HAP-1 (cell line): ENCODE measurements around the gene UGT1A6.

ENCODE experiments used
- DNase-seq, 2 experiments: peaks; one replicate each; pipeline ENCODE4 v3.0.0-alpha.2; 2016 to 2020; ENCODE audit warnings: low spot score in 2 of 2
- H3K27me3 ChIP-seq: fragments of 250-450 bp; sonication (Bioruptor Pico); 2 replicates; pipeline ENCODE4 v1.5.1; 2020; ENCODE audit warnings: low read depth, mild to moderate bottlenecking, moderate library complexity
- H3K36me3 ChIP-seq: fragments of 250-450 bp; sonication (Bioruptor Pico); replicated peaks from 2 replicates; pipeline ENCODE4 v1.5.1; 2020; ENCODE audit warnings: mild to moderate bottlenecking
- H3K4me1 ChIP-seq: fragments of 250-450 bp; sonication (Bioruptor Pico); 2 replicates; pipeline ENCODE4 v1.5.1; 2020; ENCODE audit warnings: mild to moderate bottlenecking
- H3K4me3 ChIP-seq: fragments of 250-450 bp; sonication (Bioruptor Pico); 2 replicates; pipeline ENCODE4 v1.5.1; 2020; ENCODE audit warnings: mild to moderate bottlenecking, moderate library complexity
- H3K9me3 ChIP-seq: fragments of 250-450 bp; sonication (Bioruptor Pico); 2 replicates; pipeline ENCODE4 v1.5.1; 2020; ENCODE audit warnings: mild to moderate bottlenecking, moderate library complexity
- in situ Hi-C: fragments of 300-500 bp; cut with MboI; formaldehyde crosslinking; loops from 3 replicates; pipeline ENCODE4 v1.14.3; 2020; ENCODE audit warnings: low sequenced_read_pairs, inconsistent platforms, mixed read lengths

The UGT1A6 gene

GRCh38 chr2:233772153-233772552, 79.5 kb downstream of the UGT1A6 start:
- no peak overlapping the region for H3K4me3 ChIP-seq
- no peaks in the 10 kb centered on the region for H3K36me3 ChIP-seq
- H3K9me3 ChIP-seq = no peaks in the 10 kb centered on the region
- H3K4me1 ChIP-seq = no peaks in the 10 kb centered on the region
- no peaks in the 10 kb centered on the region for H3K27me3 ChIP-seq
- DNase-seq = no peak
- in situ Hi-C loops = no loop called here

- no peaks in the 10 kb centered on the region for H3K4me1 ChIP-seq
- H3K4me3 ChIP-seq = no peak overlapping the region
- in situ Hi-C loops = no loop called here
- H3K36me3 ChIP-seq = no peaks in the 10 kb centered on the region
- no peaks in the 10 kb centered on the region for H3K9me3 ChIP-seq
- DNase-seq = no peak
- no peaks in the 10 kb centered on the region for H3K27me3 ChIP-seq
These were observed 79.9 kb downstream of the UGT1A6 start for GRCh38 chr2:233772583-233772982.

GRCh38 chr2:233773854-233774253, 81.2 kb downstream of the UGT1A6 start:
- Histone ChIP-seq H3K36me3 (no peaks in the 10 kb centered on the region), H3K4me3 (no peak overlapping the region), H3K4me1 (no peaks in the 10 kb centered on the region), H3K9me3 (no peaks in the 10 kb centered on the region), H3K27me3 (no peaks in the 10 kb centered on the region; the same call in 1 of the 2 replicates)
- DNase-seq = no peak
- in situ Hi-C loops = no loop called here

GRCh38 chr2:233775414-233775813, 82.7 kb downstream of the UGT1A6 start:
- H3K27me3 ChIP-seq = no peaks in the 10 kb centered on the region; the same call in 1 of the 2 replicates
- in situ Hi-C loops = no loop called here

GRCh38 chr2:233778030-233778429, 85.3 kb downstream of the UGT1A6 start, which contains the start of gene MROH2A:
TSS of gene MROH2A (plus strand) at chr2:233778330. CDS start at chr2:233779359, 1,029 bp downstream.
- Histone ChIP-seq H3K36me3 (no peaks in the 10 kb centered on the region), H3K4me3 (no peak within 1 kb of the TSS), H3K27me3 (peaks cover 5% of the 10 kb centered on the region), H3K4me1 (no peaks in the 10 kb centered on the region), H3K9me3 (no peaks in the 10 kb centered on the region)
- in situ Hi-C loops = no loop called here
- no peak for DNase-seq

More at GRCh38 chr2:233775414-233775813, 82.7 kb downstream of the UGT1A6 start:
- Histone ChIP-seq H3K36me3 (no peaks in the 10 kb centered on the region), H3K9me3 (no peaks in the 10 kb centered on the region), H3K4me3 (no peak overlapping the region), H3K4me1 (no peaks in the 10 kb centered on the region)
- no peak for DNase-seq

- no peaks in the 10 kb centered on the region for H3K9me3 ChIP-seq
- H3K36me3 ChIP-seq = no peaks in the 10 kb centered on the region
- DNase-seq = no peak
- no peaks in the 10 kb centered on the region for H3K4me1 ChIP-seq
- H3K27me3 ChIP-seq = peaks cover 5% of the 10 kb centered on the region
- in situ Hi-C loops = no loop called here
- H3K4me3 ChIP-seq = no peak overlapping the region
These were observed 87.0 kb downstream of the UGT1A6 start for GRCh38 chr2:233779722-233780121.

- Histone ChIP-seq H3K4me3 (no peak overlapping the region), H3K36me3 (no peaks in the 10 kb centered on the region), H3K27me3 (peaks cover 5% of the 10 kb centered on the region), H3K4me1 (no peaks in the 10 kb centered on the region), H3K9me3 (no peaks in the 10 kb centered on the region)
- in situ Hi-C loops = no loop called here
- no peak for DNase-seq
These were observed 88.1 kb downstream of the UGT1A6 start for GRCh38 chr2:233780771-233781170.

- no peak for DNase-seq
- Histone ChIP-seq H3K36me3 (no peaks in the 10 kb centered on the region), H3K9me3 (no peaks in the 10 kb centered on the region), H3K27me3 (no peaks in the 10 kb centered on the region), H3K4me1 (no peaks in the 10 kb centered on the region), H3K4me3 (no peak overlapping the region)
- in situ Hi-C loops = no loop called here
These were observed 96.9 kb downstream of the UGT1A6 start for GRCh38 chr2:233789554-233789953.

- no peaks in the 10 kb centered on the region for H3K36me3 ChIP-seq
- H3K4me3 ChIP-seq = no peak overlapping the region
- H3K4me1 ChIP-seq = no peaks in the 10 kb centered on the region
- no peak for DNase-seq
- in situ Hi-C loops = no loop called here
- H3K9me3 ChIP-seq = no peaks in the 10 kb centered on the region
- no peaks in the 10 kb centered on the region for H3K27me3 ChIP-seq
These were observed 98.6 kb downstream of the UGT1A6 start for GRCh38 chr2:233791151-233791882.

- Histone ChIP-seq H3K36me3 (no peaks in the 10 kb centered on the region), H3K4me3 (no peak overlapping the region), H3K9me3 (no peaks in the 10 kb centered on the region), H3K27me3 (no peaks in the 10 kb centered on the region), H3K4me1 (no peaks in the 10 kb centered on the region)
- in situ Hi-C loops = no loop called here
- no peak for DNase-seq
These were observed 99.2 kb downstream of the UGT1A6 start for GRCh38 chr2:233791883-233792329.

GRCh38 chr2:233792720-233793119, 100.0 kb downstream of the UGT1A6 start:
- Histone ChIP-seq H3K9me3 (no peaks in the 10 kb centered on the region), H3K36me3 (no peaks in the 10 kb centered on the region), H3K4me3 (no peak overlapping the region), H3K27me3 (no peaks in the 10 kb centered on the region), H3K4me1 (no peaks in the 10 kb centered on the region)
- in situ Hi-C loops = no loop called here
- DNase-seq = no peak

GRCh38 chr2:233793465-233794127, 100.9 kb downstream of the UGT1A6 start:
- in situ Hi-C loops = no loop called here
- no peaks in the 10 kb centered on the region for H3K9me3 ChIP-seq
- no peaks in the 10 kb centered on the region for H3K4me1 ChIP-seq
- no peaks in the 10 kb centered on the region for H3K27me3 ChIP-seq
- no peak overlapping the region for H3K4me3 ChIP-seq
- H3K36me3 ChIP-seq = no peaks in the 10 kb centered on the region
- DNase-seq = no peak

GRCh38 chr2:233794128-233794658, 101.5 kb downstream of the UGT1A6 start:
- Histone ChIP-seq H3K36me3 (no peaks in the 10 kb centered on the region), H3K27me3 (no peaks in the 10 kb centered on the region), H3K4me1 (no peaks in the 10 kb centered on the region), H3K4me3 (no peak overlapping the region), H3K9me3 (no peaks in the 10 kb centered on the region)
- in situ Hi-C loops = no loop called here
- DNase-seq = no peak

GRCh38 chr2:233795735-233796171, 103.1 kb downstream of the UGT1A6 start:
- no peak overlapping the region for H3K4me3 ChIP-seq
- no peaks in the 10 kb centered on the region for H3K36me3 ChIP-seq
- H3K27me3 ChIP-seq = no peaks in the 10 kb centered on the region
- H3K9me3 ChIP-seq = no peaks in the 10 kb centered on the region
- in situ Hi-C loops = no loop called here
- H3K4me1 ChIP-seq = no peaks in the 10 kb centered on the region
- no peak for DNase-seq
